HG02938 (cell line): ENCODE measurements around the gene CHGA.

Experiments used
- ATAC-seq: cut with Tn5 transposase; IDR thresholded peaks from one replicate; pipeline ENCODE4 v1.9.1; 2021; ENCODE audit warnings: mild to moderate bottlenecking, moderate library complexity; ENCODE audit not compliant: unreplicated experiment

The CHGA gene

GRCh38 chr14:92974541-92975345 lies 51.8 kb downstream of the CHGA start:
- ATAC-seq = no peak

DNA sequence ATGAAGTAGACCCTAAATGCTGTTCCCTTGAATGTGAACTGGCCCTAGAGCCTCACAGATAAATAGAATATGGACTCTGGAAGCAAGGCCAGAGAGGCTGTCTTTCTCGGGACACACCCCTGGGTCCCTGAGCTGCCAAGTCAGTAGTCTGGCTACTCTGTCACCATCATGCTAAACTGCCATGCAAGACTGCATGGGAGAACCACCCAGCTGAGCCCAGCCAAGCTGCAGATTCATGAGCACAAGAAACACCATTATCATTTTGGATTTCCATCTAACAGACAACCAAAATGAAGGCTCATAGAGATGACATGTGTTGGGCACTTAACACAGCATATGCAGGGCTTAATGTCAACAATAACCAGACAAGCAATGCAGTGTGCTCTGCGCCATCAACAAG lies 53.3 kb downstream of the CHGA start:
- ATAC-seq = no peak

DNA sequence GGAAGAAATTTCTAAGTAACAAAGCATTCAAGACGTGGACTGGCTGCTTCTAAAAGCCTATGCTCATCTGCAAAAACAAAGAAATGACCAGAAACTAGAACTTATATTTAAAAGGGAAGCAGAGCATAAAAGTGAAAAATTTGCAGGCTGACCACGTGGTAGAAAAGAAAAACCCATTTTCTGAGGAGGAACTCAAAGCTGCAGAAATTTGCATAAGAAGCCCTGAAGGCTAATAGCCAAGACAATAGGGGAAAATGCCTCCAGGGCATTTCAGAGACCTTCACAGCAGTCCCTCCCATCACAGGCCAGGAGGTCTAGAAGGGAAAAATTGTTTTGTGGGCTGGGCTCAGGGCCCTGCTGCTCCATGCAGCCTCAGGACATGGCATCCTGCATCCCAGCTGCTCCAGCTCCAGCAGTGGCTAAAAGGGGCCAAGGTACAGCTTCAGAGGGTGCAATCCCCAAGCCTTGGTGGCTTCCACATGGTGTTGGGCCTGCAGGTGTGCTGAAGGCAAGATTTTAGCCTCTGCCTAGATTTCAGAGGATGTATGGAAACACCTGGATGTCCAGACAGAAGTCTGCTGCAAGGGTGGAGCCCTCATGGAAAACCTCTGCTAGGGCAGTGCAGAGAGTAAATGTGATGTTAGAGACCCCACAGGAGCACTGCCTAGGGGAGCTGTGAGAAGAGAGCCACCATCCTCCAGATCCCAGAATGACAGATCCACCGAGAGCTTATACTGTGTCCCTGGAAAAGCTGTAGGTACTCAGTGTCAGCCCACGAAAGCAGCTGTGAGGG lies 55.5 kb downstream of the CHGA start:
- no peak for ATAC-seq

GRCh38 chr14:92980866-92981265 lies 57.9 kb downstream of the CHGA start:
- ATAC-seq = no peak

- ATAC-seq = no peak
Observed at GRCh38 chr14:92981726-92982125, 58.8 kb downstream of the CHGA start.

- no peak for ATAC-seq
Observed at GRCh38 chr14:92982956-92983355, 60.0 kb downstream of the CHGA start.

DNA sequence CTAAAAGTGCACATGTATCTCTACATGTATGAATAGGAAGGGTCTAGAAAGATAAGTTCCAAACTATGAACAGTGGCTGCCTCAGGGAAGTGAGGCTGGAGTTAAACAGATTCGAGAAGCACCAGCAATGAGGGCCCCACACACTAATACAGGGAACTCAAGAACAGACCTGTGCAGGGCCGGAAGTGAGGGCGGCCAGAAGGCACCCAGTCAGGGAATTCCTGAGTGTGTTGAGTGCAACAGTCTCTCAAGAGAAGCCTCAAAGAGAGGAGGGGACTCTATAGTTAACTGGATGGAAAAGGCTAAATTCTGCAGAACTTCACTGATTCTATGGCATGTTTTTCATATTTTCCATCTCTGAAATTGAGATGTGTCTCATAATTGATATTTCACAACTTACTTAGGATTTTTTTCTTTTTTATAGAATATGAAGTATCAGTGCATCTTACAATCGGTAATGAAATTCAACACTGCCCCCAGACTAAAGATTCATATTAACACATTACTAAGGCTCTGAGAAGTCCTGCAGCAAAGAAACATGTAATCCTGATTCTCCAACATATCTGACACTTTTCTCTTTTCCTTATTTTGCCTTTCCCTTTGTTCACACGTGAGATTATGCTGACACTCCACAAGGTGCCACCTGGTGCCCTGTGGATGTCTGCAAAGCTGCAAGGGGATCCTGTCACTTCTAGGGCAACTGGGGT lies 61.3 kb downstream of the CHGA start:
- ATAC-seq = no peak
